Right atrium auricular region (tissue), 2 donors: Measurements from ENCODE around the gene RAB3A. TPM values are rescaled to one million over a fixed set of nuclear protein-coding genes. Genes with fewer than 3 reads are reported as not detected.
A peak's percentile ranks its signal among the peaks of the same experiment; 100 is the strongest.

Experiments
- DNase-seq: peaks from one replicate; pipeline ENCODE4 v3.0.0-alpha.2; 2019; ENCODE audit warnings: low spot score
- H3K27ac ChIP-seq, 2 donors: fragments of 200-600 bp; sonication (generic); 1 replicate in 1 of 2; 2 replicates in 1 of 2; pipeline ENCODE4 v1.5.1; 2016 to 2019
- H3K27me3 ChIP-seq, 2 donors: fragments of 200-600 bp; sonication (generic); one replicate each; pipeline versions ENCODE4 v1.5.1 to v1.6.0; 2017 to 2019
- H3K36me3 ChIP-seq: fragments of 200-600 bp; sonication (generic); one replicate; pipeline ENCODE4 v1.5.1; 2016
- H3K4me1 ChIP-seq, 2 donors: fragments of 200-600 bp; sonication (generic); one replicate each; pipeline versions ENCODE4 v1.5.1 to v1.6.0; 2017 to 2019
- H3K4me3 ChIP-seq, 2 donors: fragments of 200-600 bp; sonication (generic); 1 replicate in 1 of 2; 2 replicates in 1 of 2; pipeline ENCODE4 v1.5.1; 2017 to 2019; ENCODE audit warnings: mild to moderate bottlenecking in 1 of 2, moderate library complexity in 1 of 2
- H3K9me3 ChIP-seq, 2 donors: fragments of 200-600 bp; sonication (generic); one replicate each; pipeline ENCODE4 v1.5.1; 2019
- total RNA-seq, 2 donors: library from RNA; depleted of rRNA; stranded (reverse); fragments of >200 nt; gene quantifications; one replicate each; pipeline ENCODE4 v1.1.0, GENCODE V29; 2016
- TF ChIP-seq, protein P1 (sequence below), 2 donors: fragments of 200-600 bp; sonication (generic); IDR thresholded peaks; one replicate each; pipeline ENCODE4 v1.5.1; 2019; ENCODE audit warnings: antibody characterized with exemption in 2 of 2

The RAB3A gene
- total RNA-seq, 2 donors from 2014 or later = 8.6 to 27.0 TPM

GRCh38 chr19:18173054-18173571 is 30.7 kb downstream of the RAB3A start:
- H3K4me1 ChIP-seq = peaks cover 0 to 30% of the 10 kb centered on the region in 2 donors

DNA sequence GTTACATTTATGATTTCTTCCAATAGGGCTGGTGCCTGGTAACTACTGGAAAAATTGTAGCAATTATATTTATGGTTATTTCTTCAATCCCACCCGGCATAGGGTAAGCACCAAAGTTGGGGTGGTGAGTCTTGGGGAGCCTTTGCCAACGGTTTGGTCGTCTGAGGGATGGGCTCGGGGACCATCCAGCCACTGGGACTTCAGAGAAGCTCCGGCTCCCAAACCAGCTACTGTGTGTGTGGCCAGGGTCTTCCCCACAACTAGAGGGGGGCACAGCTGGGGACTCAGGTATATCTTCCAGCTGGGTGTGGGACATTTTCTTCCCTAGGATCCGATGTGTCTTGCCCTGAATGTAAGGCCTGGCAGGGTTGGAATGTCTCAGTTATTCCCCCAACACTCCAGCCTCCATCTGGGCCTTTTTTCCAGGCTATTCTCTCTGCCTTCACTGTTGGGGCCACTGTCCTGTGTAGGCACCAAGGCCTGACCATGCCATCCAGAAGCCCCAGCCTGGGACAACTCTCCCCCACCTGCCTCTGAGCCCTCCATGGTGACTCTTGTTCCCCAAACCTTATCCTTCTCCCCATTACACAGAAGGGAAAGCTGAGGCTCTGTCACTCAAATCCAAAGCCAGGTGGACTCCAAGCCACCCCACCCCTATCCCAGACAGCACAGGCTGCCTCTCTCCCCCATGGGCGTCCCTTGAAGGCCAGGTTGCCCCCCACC is 31.4 kb downstream of the RAB3A start:
- no peak for DNase-seq
- Histone ChIP-seq H3K9me3 (no peaks in the 10 kb centered on the region), H3K27ac (peak overlapping the region; percentile 46 to 58), H3K4me1 (peaks cover 0 to 30% of the 10 kb centered on the region in 2 donors), H3K4me3 (no peak overlapping the region), H3K36me3 (peaks cover 10% of the 10 kb centered on the region), H3K27me3 (no peaks in the 10 kb centered on the region)
- TF ChIP-seq, protein P1, sequence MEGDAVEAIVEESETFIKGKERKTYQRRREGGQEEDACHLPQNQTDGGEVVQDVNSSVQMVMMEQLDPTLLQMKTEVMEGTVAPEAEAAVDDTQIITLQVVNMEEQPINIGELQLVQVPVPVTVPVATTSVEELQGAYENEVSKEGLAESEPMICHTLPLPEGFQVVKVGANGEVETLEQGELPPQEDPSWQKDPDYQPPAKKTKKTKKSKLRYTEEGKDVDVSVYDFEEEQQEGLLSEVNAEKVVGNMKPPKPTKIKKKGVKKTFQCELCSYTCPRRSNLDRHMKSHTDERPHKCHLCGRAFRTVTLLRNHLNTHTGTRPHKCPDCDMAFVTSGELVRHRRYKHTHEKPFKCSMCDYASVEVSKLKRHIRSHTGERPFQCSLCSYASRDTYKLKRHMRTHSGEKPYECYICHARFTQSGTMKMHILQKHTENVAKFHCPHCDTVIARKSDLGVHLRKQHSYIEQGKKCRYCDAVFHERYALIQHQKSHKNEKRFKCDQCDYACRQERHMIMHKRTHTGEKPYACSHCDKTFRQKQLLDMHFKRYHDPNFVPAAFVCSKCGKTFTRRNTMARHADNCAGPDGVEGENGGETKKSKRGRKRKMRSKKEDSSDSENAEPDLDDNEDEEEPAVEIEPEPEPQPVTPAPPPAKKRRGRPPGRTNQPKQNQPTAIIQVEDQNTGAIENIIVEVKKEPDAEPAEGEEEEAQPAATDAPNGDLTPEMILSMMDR (IDR thresholded peaks at IDR 0.05) = no peak

More at GRCh38 chr19:18173054-18173571, 30.7 kb downstream of the RAB3A start:
- peak overlapping the region; percentile 45 to 71 for H3K4me3 ChIP-seq
- TF ChIP-seq, protein P1 (IDR thresholded peaks at IDR 0.05) = no peak
- no peaks in the 10 kb centered on the region for H3K9me3 ChIP-seq
- H3K27ac ChIP-seq = peak overlapping the region; percentile 43 to 58
- no peaks in the 10 kb centered on the region for H3K27me3 ChIP-seq
- H3K36me3 ChIP-seq = peaks cover 5% of the 10 kb centered on the region
- no peak for DNase-seq

DNA sequence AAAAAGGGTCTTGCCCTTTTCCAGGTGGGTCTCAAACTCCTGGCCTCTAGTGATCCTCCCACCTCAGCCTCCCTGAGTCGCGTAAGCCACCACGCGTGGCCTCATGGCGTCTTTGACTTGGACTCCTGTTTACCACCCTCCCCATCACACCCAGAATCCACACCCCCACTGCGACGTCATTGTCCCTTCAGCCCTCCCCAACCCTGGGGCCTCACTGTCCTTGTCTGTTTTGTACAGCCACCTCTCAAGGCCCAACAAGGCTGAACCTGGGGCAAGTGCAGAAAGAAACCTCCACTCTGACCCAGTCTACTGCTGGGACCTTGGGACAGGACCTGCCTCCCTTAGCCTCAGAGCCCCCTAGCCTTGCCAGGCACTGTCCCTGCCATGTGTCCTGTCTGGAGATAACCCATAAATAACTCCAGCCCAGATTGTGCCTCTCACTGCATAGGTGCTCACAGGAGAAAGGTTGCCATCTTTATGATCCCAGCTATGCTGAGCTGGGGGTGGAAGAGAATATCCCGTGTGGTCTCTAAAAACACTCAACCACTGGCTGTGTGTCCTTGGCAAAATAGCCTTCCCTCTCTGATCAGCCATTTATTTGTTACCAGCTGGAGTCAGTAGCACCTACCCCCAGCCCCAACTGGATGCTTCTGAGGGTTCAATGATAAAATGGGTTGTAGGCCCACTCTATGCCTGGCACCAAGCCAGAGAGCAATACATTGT is 32.1 kb downstream of the RAB3A start:
- Histone ChIP-seq H3K9me3 (no peaks in the 10 kb centered on the region), H3K36me3 (peaks cover 17% of the 10 kb centered on the region), H3K4me1 (peaks cover 0 to 30% of the 10 kb centered on the region in 2 donors), H3K27ac (peak overlapping the region; percentile 46 to 55), H3K4me3 (no peak overlapping the region), H3K27me3 (no peaks in the 10 kb centered on the region)
- TF ChIP-seq, protein P1 (IDR thresholded peaks at IDR 0.05) = no peak
- no peak for DNase-seq

DNA sequence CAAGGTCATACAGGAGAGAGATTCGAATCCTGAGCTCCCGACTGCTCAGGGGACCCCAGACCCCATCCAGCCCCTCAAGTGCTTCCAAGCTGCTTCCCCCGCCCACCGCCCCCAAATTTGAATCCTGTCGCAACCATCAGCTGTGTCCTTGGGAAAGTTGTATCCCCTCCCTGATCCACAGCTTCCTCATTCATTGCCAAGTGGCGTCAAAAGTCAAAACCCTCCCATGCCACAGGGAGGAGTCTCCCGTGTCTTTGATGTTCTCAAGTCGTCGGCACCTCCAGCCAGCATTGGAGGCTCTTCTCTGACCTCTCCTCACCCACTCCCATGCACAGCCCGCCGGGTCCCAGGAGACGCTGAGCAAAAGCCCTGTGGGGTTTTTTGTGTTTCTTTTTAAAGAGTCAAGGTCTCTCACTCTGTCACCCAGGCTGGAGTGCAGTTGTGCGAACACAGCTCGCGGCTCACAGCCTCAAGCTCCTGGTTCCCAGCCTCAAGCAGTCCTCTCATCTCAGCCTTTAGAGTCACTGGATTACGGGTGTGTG is 33.1 kb downstream of the RAB3A start:
- peaks cover 27% of the 10 kb centered on the region for H3K36me3 ChIP-seq
- H3K9me3 ChIP-seq = no peaks in the 10 kb centered on the region
- H3K4me1 ChIP-seq = peaks cover 0 to 30% of the 10 kb centered on the region in 2 donors
- TF ChIP-seq, protein P1 (IDR thresholded peaks at IDR 0.05) = no peak
- no peak overlapping the region for H3K4me3 ChIP-seq
- H3K27ac ChIP-seq = peak overlapping the region; percentile 46 to 55
- no peaks in the 10 kb centered on the region for H3K27me3 ChIP-seq
- no peak for DNase-seq

- Histone ChIP-seq H3K9me3 (no peaks in the 10 kb centered on the region), H3K27ac (no peak overlapping the region), H3K4me3 (no peak overlapping the region), H3K4me1 (peaks cover 0 to 28% of the 10 kb centered on the region in 2 donors), H3K27me3 (no peaks in the 10 kb centered on the region), H3K36me3 (peaks cover 35% of the 10 kb centered on the region)
- DNase-seq = no peak
- TF ChIP-seq, protein P1 (IDR thresholded peaks at IDR 0.05) = no peak
Measured at GRCh38 chr19:18168673-18169381, 35.0 kb downstream of the RAB3A start.
